K562 (cell line): ENCODE data around the gene MMP15. TPM values are rescaled to one million over a fixed set of nuclear protein-coding genes. Genes with fewer than 3 reads are reported as not detected.

ENCODE experiments used
- ATAC-seq: fragments of 200-7000 bp; cut with Tn5 transposase; 3 replicates; pipeline ENCODE4 v1.9.1; 2020; ENCODE audit warnings: moderate library complexity
- BruUV-seq: library from RNA; stranded (reverse); fragments of 400-500 nt; replicated peaks from 2 replicates; lab custom pipeline; 2021; lab: Mats Ljungman, UMichigan
- CTCF ChIA-PET: fragments of 300-600 bp; formaldehyde crosslinking; extraction: SDS; loops from one replicate; lab custom pipeline; 2021; ENCODE audit warnings: low intra/inter-chr PET ratio; lab: Yijun Ruan, JAX
- POLR2A ChIA-PET: fragments of 300-600, 350-650 bp; sonication (Branson Sonifier 250); formaldehyde crosslinking; extraction: SDS; loops from one replicate; lab custom pipeline; 2021; ENCODE audit warnings: antibody characterized with exemption, inconsistent platforms; lab: Yijun Ruan, JAX
- DNase-seq, 4 experiments: peaks; one replicate each; pipeline versions ENCODE4 v3.0.0 to v3.0.0-alpha.2; 2011 to 2018; ENCODE audit warnings: low spot score in 3 of 4, mixed read lengths in 3 of 4; ENCODE audit errors: extremely low read depth in 1 of 4
- FAIRE-seq: peaks from 2 replicates; lab custom pipeline; 2011; peaks lifted over from hg19 to GRCh38; lab: Jason Lieb, UNC
- H2AFZ ChIP-seq: 2 replicates; pipeline ENCODE4 v1.6.0; 2011; ENCODE audit warnings: low read depth, low read length, control low read depth, inconsistent platforms
- H3K27ac ChIP-seq: fragments of 200-600 bp; 3 replicates; pipeline ENCODE4 v1.8.0; 2011; ENCODE audit warnings: low read depth, mild to moderate bottlenecking, control low read depth, inconsistent platforms, low read length, moderate library complexity, mixed read lengths; ENCODE audit errors: extremely low read depth
- H3K27me3 ChIP-seq, 2 experiments: fragments of 300-600 bp in 1 of 2; 2 replicates in 1 of 2; 3 replicates in 1 of 2; pipeline versions ENCODE4 v1.6.0 to v1.8.0; 2011; ENCODE audit warnings: inconsistent platforms in 2 of 2, low read length in 2 of 2, mild to moderate bottlenecking in 1 of 2, mixed read lengths in 1 of 2, moderate library complexity in 1 of 2; ENCODE audit not compliant: control insufficient read depth in 2 of 2, insufficient read depth in 2 of 2
- H3K36me3 ChIP-seq: fragments of 300-600 bp; 3 replicates; pipeline ENCODE4 v1.8.0; 2011; ENCODE audit warnings: mild to moderate bottlenecking, low read length, inconsistent platforms; ENCODE audit not compliant: control insufficient read depth, insufficient read depth
- H3K4me1 ChIP-seq, 2 experiments: fragments of 200-600 bp in 1 of 2; replicated peaks in 1 of 2; 2 replicates in 1 of 2; 3 replicates in 1 of 2; pipeline versions ENCODE4 v1.5.1 to v1.8.0; 2011; ENCODE audit warnings: inconsistent platforms in 2 of 2, low read length in 2 of 2, mild to moderate bottlenecking in 1 of 2, mixed read lengths in 1 of 2, moderate library complexity in 1 of 2; ENCODE audit not compliant: control insufficient read depth in 2 of 2, insufficient read depth in 2 of 2
- H3K4me2 ChIP-seq: 2 replicates; pipeline ENCODE4 v1.6.1; 2011; ENCODE audit warnings: low read length, control low read depth, inconsistent platforms, mixed read lengths; ENCODE audit not compliant: insufficient read depth
- H3K4me3 ChIP-seq: fragments of 200-600 bp; sonication (generic), shearing (Covaris generic); 2 replicates; pipeline ENCODE4 v1.5.1; 2016; ENCODE audit warnings: control low read depth, inconsistent platforms
- H3K79me2 ChIP-seq: fragments of 200-600 bp; 3 replicates; pipeline ENCODE4 v1.8.0; 2011; ENCODE audit warnings: low read length, inconsistent platforms; ENCODE audit not compliant: control insufficient read depth, insufficient read depth
- H3K9ac ChIP-seq, 2 experiments: 2 replicates each; pipeline versions ENCODE4 v1.6.0 to v1.6.1; 2011; ENCODE audit warnings: low read depth in 2 of 2, low read length in 2 of 2, control low read depth in 1 of 2, inconsistent platforms in 1 of 2, mild to moderate bottlenecking in 1 of 2, mixed read lengths in 1 of 2; ENCODE audit not compliant: insufficient read depth in 1 of 2
- H3K9me1 ChIP-seq: one replicate; pipeline ENCODE4 v1.6.0; 2011; ENCODE audit warnings: inconsistent platforms, mild to moderate bottlenecking, low read length, moderate library complexity; ENCODE audit not compliant: control insufficient read depth, insufficient read depth
- H3K9me3 ChIP-seq: replicated peaks from 2 replicates; pipeline ENCODE4 v1.5.1; 2011; ENCODE audit warnings: low read depth, low read length, inconsistent platforms; ENCODE audit not compliant: control insufficient read depth, insufficient read depth
- H4K20me1 ChIP-seq: replicated peaks from 2 replicates; pipeline ENCODE4 v1.6.1; 2011; ENCODE audit warnings: low read length, inconsistent platforms, mixed read lengths; ENCODE audit not compliant: control insufficient read depth, insufficient read depth
- GTF2F1 ChIP-seq: IDR thresholded peaks from 2 replicates; pipeline ENCODE4 v1.6.1; 2011; ENCODE audit warnings: low read depth, low read length, improper control_type of control experiment
- NCOA6 ChIP-seq: fragments of 450-650 bp; IDR thresholded peaks from 2 replicates; pipeline ENCODE4 v1.6.1; 2017; ENCODE audit warnings: mild to moderate bottlenecking
- POLR2G ChIP-seq: fragments of 200-400 bp; formaldehyde crosslinking; IDR thresholded peaks from 2 replicates; pipeline ENCODE4 v1.6.1; 2017; ENCODE audit warnings: low read depth, mild to moderate bottlenecking, antibody characterized with exemption, low read length, moderate library complexity
- SIX5 ChIP-seq, 2 experiments: IDR thresholded peaks; 2 replicates each; pipeline ENCODE4 v1.6.1; 2011; ENCODE audit warnings: low read length in 2 of 2, borderline replicate concordance in 1 of 2, low read depth in 1 of 2, mild to moderate bottlenecking in 1 of 2, moderate library complexity in 1 of 2; ENCODE audit not compliant: insufficient read depth in 1 of 2
- ZNF79 ChIP-seq: fragments of 250-450 bp; sonication (Bioruptor Pico); IDR thresholded peaks from 2 replicates; pipeline ENCODE4 v1.4.0; 2020; ENCODE audit warnings: low read depth, mild to moderate bottlenecking, moderate library complexity
- WGBS: fragments of 100-300 bp; shearing (Covaris generic); methylation state at CpG from one replicate; pipeline ENCODE4 v1.1.6; 2016; ENCODE audit warnings: low coverage, mixed read lengths; ENCODE audit not compliant: insufficient coverage; ENCODE audit errors: missing lambda C conversion rate; 5-methylcytosine and 5-hydroxymethylcytosine counted together
- in situ Hi-C: fragments of 300-500 bp; cut with MboI; formaldehyde crosslinking; loops from 4 replicates; pipeline ENCODE4 v1.15.0; 2018; ENCODE audit warnings: inconsistent platforms, mixed read lengths
- intact Hi-C: fragments of 100-400 bp; cut with micrococcal nuclease; formaldehyde crosslinking; loops from 2 replicates; pipeline ENCODE4 v1.14.2; 2022
- polyA plus RNA-seq, 8 experiments: library from polyadenylated mRNA; depleted of rRNA in 4 of 8; stranded (reverse) in 5 of 8; unstranded in 3 of 8; fragments of >200 nt; fragmentation: Nextera tagmentation in 2 of 8; fragmentation: Illumina TruSeq in 1 of 8; extraction: Ambion mirVana in 2 of 8; extraction: Trizol in 1 of 8; gene quantifications; 2 replicates each; pipeline versions ENCODE4 v1.2.1 to v1.2.3, GENCODE V29; 2011 to 2014; ENCODE audit warnings: inconsistent platforms in 1 of 8, missing spikeins in 1 of 8
- total RNA-seq, 7 experiments: library from RNA; depleted of rRNA in 6 of 7; stranded (reverse); fragments of >200 nt in 6 of 7; fragmentation: Illumina TruSeq in 2 of 7; extraction: Trizol in 2 of 7; gene quantifications; 2 replicates each; pipeline versions ENCODE4 v1.2.1 to v1.2.3, GENCODE V29; 2011 to 2021; ENCODE audit warnings: low replicate concordance in 1 of 7

MMP15 gene
- total and polyA plus RNA-seq, 9 of the 15 experiments (the other 6 are each of a cell fraction or from before 2014, with no cell fraction given), result 0.01 to 20.4 (median 5.5) TPM

GRCh38 chr16:57997176-57997527, 28.4 kb upstream of the MMP15 start:
- no peak overlapping the region for H2AFZ ChIP-seq
- FAIRE-seq, result no peak
- H3K9me1 ChIP-seq, result peaks cover 4% of the 10 kb centered on the region
- no peak overlapping the region for H3K4me2 ChIP-seq
- WGBS, result 93% methylated on average over 27 of the region's 35 CpGs
- peaks cover 5% of the 10 kb centered on the region for H4K20me1 ChIP-seq
- H3K4me3 ChIP-seq, result no peak overlapping the region
- no peaks in the 10 kb centered on the region for H3K27me3 ChIP-seq
- ChIA-PET CTCF (no interaction called here), POLR2A (interaction anchor here (0.7 kb wide), 1 partner anchor 11 kb away, joined by 5 read pairs; no protein-coding TSS in a partner anchor)
- H3K9me3 ChIP-seq, result no peaks in the 10 kb centered on the region
- no TSS peak for BruUV-seq
- H3K79me2 ChIP-seq, result peaks cover 6% of the 10 kb centered on the region; the same call in 2 of the 3 replicates
- peaks cover 23 to 40% of the 10 kb centered on the region in 2 experiments; a peak in 4 of 5 replicates for H3K4me1 ChIP-seq
- intact Hi-C loops (loop anchor here (10.0 kb wide), 1 partner anchor 352 kb away; no protein-coding TSS in a partner anchor), in situ Hi-C loops (no loop called here)
- no peak overlapping the region for H3K27ac ChIP-seq
- H3K9ac ChIP-seq, result no peak overlapping the region
- H3K36me3 ChIP-seq, result peaks cover 14% of the 10 kb centered on the region; the same call in 2 of the 3 replicates
- no peak for ATAC-seq
- no peak for TF ChIP-seq SIX5 (IDR thresholded peaks at IDR 0.05; ENCODE audit: borderline replicate concordance in 1 of 2, insufficient read depth in 1 of 2, low read depth in 1 of 2, low read length in 2 of 2)
- TF ChIP-seq NCOA6, result no peak
- TF ChIP-seq GTF2F1, result no peak
- TF ChIP-seq POLR2G, result peak; percentile 7; the same call in 1 of the 2 replicates
- no peak for TF ChIP-seq ZNF79 (CRISPR knock-in tag)
- DNase-seq, result no peak
